ENCODE measurements around the gene WDR6.

DNA sequence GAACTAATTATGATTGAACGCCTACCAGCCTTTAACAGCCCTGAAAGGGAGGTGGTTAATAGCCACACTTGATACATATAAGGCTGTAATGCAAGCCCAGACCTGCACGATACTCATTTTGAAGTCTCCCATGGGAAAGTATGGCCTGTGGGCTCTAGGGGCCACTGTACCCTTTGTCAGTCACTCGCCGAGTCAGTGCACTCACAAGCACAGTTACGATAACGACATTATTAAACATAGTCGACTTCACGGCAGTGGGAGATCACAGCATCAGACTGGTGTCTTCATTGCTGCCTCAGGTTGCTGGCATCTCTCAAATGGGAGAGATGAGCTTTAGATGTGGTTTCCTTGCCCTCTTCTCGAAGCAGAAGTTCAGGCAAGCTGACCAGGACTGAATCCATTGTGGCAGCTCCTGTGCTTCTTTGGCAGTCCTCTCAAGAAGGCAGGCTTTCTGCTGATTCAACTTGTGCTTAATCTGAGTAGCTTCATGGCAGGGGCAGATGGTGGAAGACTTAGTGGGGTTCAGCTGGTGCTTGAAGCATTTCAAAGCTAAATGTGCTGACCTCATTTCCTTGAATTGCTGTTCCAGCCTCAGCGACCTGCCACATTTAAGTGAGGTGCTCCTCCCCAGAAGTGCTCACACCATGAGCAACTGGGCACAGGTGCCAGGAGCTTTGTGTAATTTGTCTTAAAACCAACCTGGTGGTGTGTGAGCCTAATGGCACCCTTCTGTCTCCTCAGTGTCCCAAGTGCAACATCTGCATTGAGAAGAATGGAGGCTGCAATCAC is 32.9 kb upstream of the WDR6 start:
- no peak for TF ChIP-seq RFX5 (IDR thresholded peaks at IDR 0.05)
- TF ChIP-seq, protein P1, sequence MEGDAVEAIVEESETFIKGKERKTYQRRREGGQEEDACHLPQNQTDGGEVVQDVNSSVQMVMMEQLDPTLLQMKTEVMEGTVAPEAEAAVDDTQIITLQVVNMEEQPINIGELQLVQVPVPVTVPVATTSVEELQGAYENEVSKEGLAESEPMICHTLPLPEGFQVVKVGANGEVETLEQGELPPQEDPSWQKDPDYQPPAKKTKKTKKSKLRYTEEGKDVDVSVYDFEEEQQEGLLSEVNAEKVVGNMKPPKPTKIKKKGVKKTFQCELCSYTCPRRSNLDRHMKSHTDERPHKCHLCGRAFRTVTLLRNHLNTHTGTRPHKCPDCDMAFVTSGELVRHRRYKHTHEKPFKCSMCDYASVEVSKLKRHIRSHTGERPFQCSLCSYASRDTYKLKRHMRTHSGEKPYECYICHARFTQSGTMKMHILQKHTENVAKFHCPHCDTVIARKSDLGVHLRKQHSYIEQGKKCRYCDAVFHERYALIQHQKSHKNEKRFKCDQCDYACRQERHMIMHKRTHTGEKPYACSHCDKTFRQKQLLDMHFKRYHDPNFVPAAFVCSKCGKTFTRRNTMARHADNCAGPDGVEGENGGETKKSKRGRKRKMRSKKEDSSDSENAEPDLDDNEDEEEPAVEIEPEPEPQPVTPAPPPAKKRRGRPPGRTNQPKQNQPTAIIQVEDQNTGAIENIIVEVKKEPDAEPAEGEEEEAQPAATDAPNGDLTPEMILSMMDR (IDR thresholded peaks at IDR 0.05) = no peak
- no peak for TF ChIP-seq POLR2A (IDR thresholded peaks at IDR 0.05; ENCODE audit: low read length)
- TF ChIP-seq RAD21 (conservative IDR thresholded peaks at IDR 0.05 in 1 of 2, IDR thresholded peaks at IDR 0.05 in 1 of 2) = no peak
- no peak for TF ChIP-seq CEBPB (IDR thresholded peaks at IDR 0.05)
- no peak for TF ChIP-seq CHD4 (IDR thresholded peaks at IDR 0.05; ENCODE audit: borderline replicate concordance)
- TF ChIP-seq EP300 (IDR thresholded peaks at IDR 0.05) = no peak
- no peak for TF ChIP-seq POLR2AphosphoS2 (conservative IDR thresholded peaks at IDR 0.05; ENCODE audit: low read length)
- no peak for TF ChIP-seq ELK1 (IDR thresholded peaks at IDR 0.05; ENCODE audit: low read depth, low read length)
- TF ChIP-seq SMC3 (IDR thresholded peaks at IDR 0.05) = no peak
- TF ChIP-seq HOXA7 (CRISPR knock-in tag; IDR thresholded peaks at IDR 0.05) = no peak
- TF ChIP-seq PBX3 (IDR thresholded peaks at IDR 0.05) = no peak
